ENCODE measurements around the gene WAS.
"Not testable (repeated sequence)": the region's sequence is repeated elsewhere in the genome, so short reads cannot be mapped to it uniquely, and the experiment has no call there.

WAS gene

GRCh38 chrX:48667509-48667908, 16.1 kb upstream of the WAS start:
- TF ChIP-seq MAX (IDR thresholded peaks at IDR 0.05; ENCODE audit: low read depth, low read length) (no peak), MYC (IDR thresholded peaks at IDR 0.05; ENCODE audit: low read depth, low read length) (no peak), CTCF (IDR thresholded peaks at IDR 0.05; ENCODE audit: low read depth, low read length) (no peak), POLR2A (IDR thresholded peaks at IDR 0.05; ENCODE audit: extremely low read depth, insufficient read length) (no peak)
- no peak overlapping the region for H3K4me3 ChIP-seq (ENCODE audit: low read depth, low read length)
- peak; percentile 89 for DNase-seq (ENCODE audit: low read depth)

GRCh38 chrX:48668187-48668586, 15.4 kb upstream of the WAS start:
- DNase-seq (ENCODE audit: low read depth): peak; percentile 27

GRCh38 chrX:48676106-48676892, 7.3 kb upstream of the WAS start:
- peak overlapping the region; percentile 80 for H3K4me3 ChIP-seq (ENCODE audit: low read depth, low read length)
- peak; percentile 93 for DNase-seq (ENCODE audit: low read depth)
- no peak; the same call in 1 of the 2 replicates for TF ChIP-seq MYC (IDR thresholded peaks at IDR 0.05; ENCODE audit: low read depth, low read length)
- TF ChIP-seq CTCF (IDR thresholded peaks at IDR 0.05; ENCODE audit: low read depth, low read length): no peak
- peak; percentile 80 for TF ChIP-seq POLR2A (IDR thresholded peaks at IDR 0.05; ENCODE audit: extremely low read depth, insufficient read length)
- TF ChIP-seq MAX (IDR thresholded peaks at IDR 0.05; ENCODE audit: low read depth, low read length): peak; percentile 53; the same call in 1 of the 2 replicates

More at GRCh38 chrX:48668187-48668586, 15.4 kb upstream of the WAS start:
- not testable (repeated sequence) for H3K4me3 ChIP-seq (ENCODE audit: low read depth, low read length)

- peak overlapping the region; percentile 80 for H3K4me3 ChIP-seq (ENCODE audit: low read depth, low read length)
- no peak for DNase-seq (ENCODE audit: low read depth)
- TF ChIP-seq CTCF (IDR thresholded peaks at IDR 0.05; ENCODE audit: low read depth, low read length): no peak
- TF ChIP-seq MYC (IDR thresholded peaks at IDR 0.05; ENCODE audit: low read depth, low read length): no peak
- TF ChIP-seq POLR2A (IDR thresholded peaks at IDR 0.05; ENCODE audit: extremely low read depth, insufficient read length): no peak
- no peak for TF ChIP-seq MAX (IDR thresholded peaks at IDR 0.05; ENCODE audit: low read depth, low read length)
Measured at GRCh38 chrX:48676893-48677270, 6.7 kb upstream of the WAS start.

GRCh38 chrX:48677516-48677915, 6.1 kb upstream of the WAS start:
- peak overlapping the region; percentile 80 for H3K4me3 ChIP-seq (ENCODE audit: low read depth, low read length)
- DNase-seq (ENCODE audit: low read depth): no peak
- no peak for TF ChIP-seq CTCF (IDR thresholded peaks at IDR 0.05; ENCODE audit: low read depth, low read length)
- no peak for TF ChIP-seq POLR2A (IDR thresholded peaks at IDR 0.05; ENCODE audit: extremely low read depth, insufficient read length)
- TF ChIP-seq MAX (IDR thresholded peaks at IDR 0.05; ENCODE audit: low read depth, low read length): no peak
- TF ChIP-seq MYC (IDR thresholded peaks at IDR 0.05; ENCODE audit: low read depth, low read length): no peak

GRCh38 chrX:48680467-48680866, 3.1 kb upstream of the WAS start:
- DNase-seq (ENCODE audit: low read depth): peak; percentile 48
- H3K4me3 ChIP-seq (ENCODE audit: low read depth, low read length): not testable (repeated sequence)

- not testable (repeated sequence) for H3K4me3 ChIP-seq (ENCODE audit: low read depth, low read length); DNase-seq (ENCODE audit: low read depth)
Measured at GRCh38 chrX:48680925-48681324, 2.7 kb upstream of the WAS start.

Data from NB4 (cell line).